GM23248 (cell line): ENCODE measurements around the gene ARHGEF38. TPM values are rescaled to one million over a fixed set of nuclear protein-coding genes. Genes with fewer than 3 reads are reported as not detected.

Source experiments
- DNase-seq: peaks from one replicate; pipeline ENCODE4 v3.0.0-alpha.2; 2015
- H2AFZ ChIP-seq: fragments of 200-600 bp; sonication (generic); 2 replicates; pipeline ENCODE4 v1.6.1; 2016; ENCODE audit warnings: antibody characterized with exemption
- H3F3A ChIP-seq: fragments of 200-600 bp; sonication (generic); 2 replicates; pipeline ENCODE4 v1.6.1; 2016; ENCODE audit warnings: mild to moderate bottlenecking, antibody characterized with exemption, mixed run types; ENCODE audit not compliant: insufficient read depth
- H3K27ac ChIP-seq: fragments of 200-600 bp; sonication (generic); 2 replicates; pipeline ENCODE4 v1.5.1; 2016; ENCODE audit warnings: mild to moderate bottlenecking
- H3K27me3 ChIP-seq: fragments of 200-600 bp; sonication (generic); replicated peaks from 2 replicates; pipeline ENCODE4 v1.6.1; 2016; ENCODE audit warnings: mild to moderate bottlenecking; ENCODE audit not compliant: insufficient read depth
- H3K36me3 ChIP-seq: fragments of 200-600 bp; sonication (generic); 2 replicates; pipeline ENCODE4 v1.6.1; 2016; ENCODE audit warnings: low read depth, mild to moderate bottlenecking
- H3K4me1 ChIP-seq: fragments of 200-600 bp; sonication (generic); 2 replicates; pipeline ENCODE4 v1.6.1; 2016; ENCODE audit warnings: mild to moderate bottlenecking; ENCODE audit not compliant: insufficient read depth
- H3K4me2 ChIP-seq: fragments of 200-600 bp; sonication (generic); one replicate; pipeline ENCODE4 v1.6.1; 2016; ENCODE audit warnings: mild to moderate bottlenecking; ENCODE audit not compliant: unreplicated experiment
- H3K4me3 ChIP-seq: fragments of 200-600 bp; sonication (generic); 2 replicates; pipeline ENCODE4 v1.5.1; 2016; ENCODE audit warnings: mild to moderate bottlenecking
- H3K79me2 ChIP-seq: fragments of 200-600 bp; sonication (generic); 2 replicates; pipeline ENCODE4 v1.6.1; 2016; ENCODE audit warnings: mild to moderate bottlenecking; ENCODE audit not compliant: insufficient read depth
- H3K9ac ChIP-seq: fragments of 200-600 bp; sonication (generic); 2 replicates; pipeline ENCODE4 v1.6.1; 2016; ENCODE audit warnings: mild to moderate bottlenecking
- H3K9me2 ChIP-seq: fragments of 200-600 bp; sonication (generic); 2 replicates; pipeline ENCODE4 v1.6.1; 2016; ENCODE audit warnings: mixed run types, mild to moderate bottlenecking, moderate library complexity; ENCODE audit not compliant: insufficient read depth
- H3K9me3 ChIP-seq: fragments of 200-600 bp; sonication (generic); one replicate; pipeline ENCODE4 v1.6.1; 2017; ENCODE audit warnings: low read depth
- H4K20me1 ChIP-seq: fragments of 200-600 bp; sonication (generic); 2 replicates; pipeline ENCODE4 v1.6.0; 2016; ENCODE audit not compliant: insufficient read depth
- EZH2 ChIP-seq: fragments of 200-600 bp; sonication (generic); IDR thresholded peaks from 2 replicates; pipeline ENCODE4 v1.6.1; 2018; ENCODE audit warnings: antibody characterized with exemption, mild to moderate bottlenecking; ENCODE audit not compliant: insufficient read depth, poor library complexity, severe bottlenecking
- EZH2phosphoT487 ChIP-seq: fragments of 200-600 bp; sonication (generic); IDR thresholded peaks from 2 replicates; pipeline ENCODE4 v1.6.1; 2018; ENCODE audit warnings: antibody characterized with exemption, moderate library complexity, mild to moderate bottlenecking, low read depth; ENCODE audit not compliant: insufficient read depth
- WGBS, 2 experiments: methylation state at CpG; one replicate each; pipeline ENCODE4 v1.1.6; 2015 to 2017; ENCODE audit warnings: low lambda C conversion rate in 2 of 2, low coverage in 1 of 2; ENCODE audit errors: missing lambda C conversion rate in 2 of 2; 5-methylcytosine and 5-hydroxymethylcytosine counted together
- in situ Hi-C: fragments of 300-500 bp; cut with MboI; formaldehyde crosslinking; loops from 2 replicates; pipeline ENCODE4 v1.15.0; 2020
- polyA plus RNA-seq: library from polyadenylated mRNA; unstranded; fragments of >200 nt; fragmentation: Nextera tagmentation; extraction: Ambion mirVana; gene quantifications from 2 replicates; pipeline ENCODE4 v1.2.1, GENCODE V29; 2016
- total RNA-seq: library from RNA; depleted of rRNA; stranded (reverse); fragments of >200 nt; shearing (Covaris generic); gene quantifications from 2 replicates; pipeline ENCODE4 v1.2.3, GENCODE V29; 2014

Gene ARHGEF38
- total and polyA plus RNA-seq, 2 experiments from 2014 or later, result not detected

DNA sequence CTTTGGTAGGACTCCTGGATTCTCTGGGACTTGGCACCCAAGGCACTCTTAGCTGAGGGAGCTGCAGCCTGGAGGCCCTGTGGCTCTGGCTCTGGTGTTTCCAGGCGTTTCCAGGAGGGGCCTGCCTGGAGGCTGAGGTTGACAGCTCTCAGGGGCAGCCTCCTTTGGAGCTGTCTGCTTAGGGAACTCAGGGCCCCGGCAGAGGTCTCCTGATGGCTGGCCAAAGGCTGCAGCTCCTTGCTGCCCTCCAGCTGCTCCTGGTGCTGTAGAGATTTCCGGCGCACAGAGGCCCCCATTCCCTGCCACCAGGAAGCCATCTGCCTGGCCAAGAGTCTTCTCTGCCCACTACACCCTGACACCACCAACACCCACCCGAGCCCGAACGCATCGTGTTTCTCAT lies 25.3 kb upstream of the ARHGEF38 start:
- DNase-seq, result no peak
- TF ChIP-seq EZH2, result no peak
- TF ChIP-seq EZH2phosphoT487, result no peak
- H4K20me1 ChIP-seq, result no peaks in the 10 kb centered on the region
- in situ Hi-C loops, result no loop called here
- peaks cover 3% of the 10 kb centered on the region for H3K27me3 ChIP-seq
- no peaks in the 10 kb centered on the region for H3K36me3 ChIP-seq
- no peak overlapping the region for H3K4me2 ChIP-seq
- no peaks in the 10 kb centered on the region for H3K79me2 ChIP-seq
- H3K9me3 ChIP-seq, result no peaks in the 10 kb centered on the region
- H3K27ac ChIP-seq, result no peak overlapping the region
- no peak overlapping the region for H3K9ac ChIP-seq
- H3F3A ChIP-seq, result no peaks in the 10 kb centered on the region
- no peak overlapping the region for H3K4me3 ChIP-seq
- H3K9me2 ChIP-seq, result no peaks in the 10 kb centered on the region
- 56 to 61% methylated on average over 8 of the region's 8 CpGs for WGBS, 2 experiments
- no peaks in the 10 kb centered on the region for H3K4me1 ChIP-seq
- no peak overlapping the region for H2AFZ ChIP-seq

- no peak overlapping the region for H3K27ac ChIP-seq
- H3K4me2 ChIP-seq, result no peak overlapping the region
- H3K4me1 ChIP-seq, result no peaks in the 10 kb centered on the region
- no peaks in the 10 kb centered on the region for H3F3A ChIP-seq
- 21 to 22% methylated on average over 1 of the region's 1 CpG for WGBS, 2 experiments
- H3K9me2 ChIP-seq, result no peaks in the 10 kb centered on the region
- H2AFZ ChIP-seq, result no peak overlapping the region
- peaks cover 5% of the 10 kb centered on the region for H3K27me3 ChIP-seq
- no peak for DNase-seq
- no peaks in the 10 kb centered on the region for H4K20me1 ChIP-seq
- TF ChIP-seq EZH2phosphoT487 (no peak), EZH2 (no peak)
- H3K9ac ChIP-seq, result no peak overlapping the region
- no peaks in the 10 kb centered on the region for H3K9me3 ChIP-seq
- in situ Hi-C loops, result no loop called here
- H3K79me2 ChIP-seq, result no peaks in the 10 kb centered on the region
- H3K4me3 ChIP-seq, result no peak overlapping the region
- no peaks in the 10 kb centered on the region for H3K36me3 ChIP-seq
Observed at GRCh38 chr4:105536601-105537000, 15.8 kb upstream of the ARHGEF38 start.

DNA sequence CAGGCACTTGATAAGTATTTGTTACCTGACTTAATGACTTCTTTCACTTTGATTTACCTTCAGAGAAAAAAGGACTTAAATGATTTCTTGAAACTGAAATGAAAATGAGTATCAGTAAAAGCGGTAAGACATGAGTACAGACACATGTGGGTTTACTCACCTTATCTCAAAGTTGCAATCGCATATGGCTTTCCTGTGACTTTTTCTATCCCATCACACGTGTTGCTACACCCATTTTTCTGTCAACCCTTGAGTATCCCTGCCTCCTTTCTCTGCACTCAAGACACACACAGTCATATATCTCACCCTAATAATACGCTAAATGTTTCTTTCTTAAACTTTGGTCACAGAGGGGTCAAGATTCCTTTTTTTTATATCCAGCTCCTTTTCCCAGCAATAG lies 11.0 kb upstream of the ARHGEF38 start:
- H3K4me3 ChIP-seq, result no peak overlapping the region
- H3K4me1 ChIP-seq, result no peaks in the 10 kb centered on the region
- no peaks in the 10 kb centered on the region for H3K36me3 ChIP-seq
- in situ Hi-C loops, result no loop called here
- no peak for DNase-seq
- no peak overlapping the region for H3K27ac ChIP-seq
- no peaks in the 10 kb centered on the region for H3K9me2 ChIP-seq
- H3F3A ChIP-seq, result no peaks in the 10 kb centered on the region
- no peak overlapping the region for H2AFZ ChIP-seq
- H3K27me3 ChIP-seq, result no peaks in the 10 kb centered on the region
- H3K9ac ChIP-seq, result no peak overlapping the region
- 26 to 35% methylated on average over 4 of the region's 4 CpGs for WGBS, 2 experiments
- no peaks in the 10 kb centered on the region for H4K20me1 ChIP-seq
- H3K4me2 ChIP-seq, result no peak overlapping the region
- H3K9me3 ChIP-seq, result no peaks in the 10 kb centered on the region
- TF ChIP-seq EZH2, result no peak
- no peak for TF ChIP-seq EZH2phosphoT487
- no peaks in the 10 kb centered on the region for H3K79me2 ChIP-seq

DNA sequence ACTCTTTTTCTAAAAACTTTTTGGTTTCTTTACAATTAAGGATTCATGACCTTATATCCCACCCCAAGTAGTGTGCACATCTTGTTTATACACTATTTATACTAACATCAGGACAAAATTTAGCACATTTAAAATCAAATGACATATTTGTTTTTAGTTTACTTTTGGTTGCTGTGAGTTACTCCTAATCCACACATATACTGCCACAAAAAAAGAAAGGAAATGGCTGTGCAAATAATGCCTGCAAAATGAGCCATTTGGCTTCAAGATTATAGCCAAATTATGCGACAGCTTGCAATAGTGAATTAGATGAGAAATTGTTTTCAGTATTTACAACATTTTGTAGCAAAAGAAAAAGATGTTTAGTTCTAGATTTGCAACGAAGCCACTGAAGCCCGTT lies 10.4 kb upstream of the ARHGEF38 start:
- Histone ChIP-seq H3K4me3 (no peak overlapping the region), H3K9me3 (no peaks in the 10 kb centered on the region), H3K79me2 (no peaks in the 10 kb centered on the region), H3K4me2 (no peak overlapping the region), H3K9me2 (no peaks in the 10 kb centered on the region), H3K4me1 (no peaks in the 10 kb centered on the region), H3K27me3 (no peaks in the 10 kb centered on the region), H3K9ac (no peak overlapping the region), H3K27ac (no peak overlapping the region), H4K20me1 (no peaks in the 10 kb centered on the region), H3K36me3 (no peaks in the 10 kb centered on the region), H2AFZ (no peak overlapping the region), H3F3A (no peaks in the 10 kb centered on the region)
- no peak for DNase-seq
- no peak for TF ChIP-seq EZH2
- no peak for TF ChIP-seq EZH2phosphoT487
- 32 to 38% methylated on average over 3 of the region's 3 CpGs for WGBS, 2 experiments
- in situ Hi-C loops, result no loop called here

DNA sequence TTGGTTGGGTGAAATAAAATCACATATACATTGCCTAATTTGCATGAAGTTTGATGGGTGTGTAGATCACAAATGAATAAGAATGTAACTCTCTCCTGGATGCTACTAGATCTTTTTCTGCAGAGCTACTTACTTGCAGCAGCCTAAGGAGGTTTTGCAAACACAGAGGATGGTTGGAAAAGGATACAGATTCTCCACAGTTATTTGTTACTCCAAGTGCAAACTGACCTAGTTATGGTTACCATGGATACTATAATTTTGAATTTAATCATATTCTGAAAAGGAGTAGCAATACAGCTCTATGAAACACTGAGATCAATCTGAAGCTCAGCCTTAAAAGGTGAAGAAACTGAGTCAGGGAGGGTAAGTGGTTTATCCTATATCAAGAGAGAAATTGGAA lies 9.1 kb upstream of the ARHGEF38 start:
- in situ Hi-C loops, result no loop called here
- no peak overlapping the region for H3K27ac ChIP-seq
- H3K36me3 ChIP-seq, result no peaks in the 10 kb centered on the region
- H3K9ac ChIP-seq, result no peak overlapping the region
- H3K27me3 ChIP-seq, result no peaks in the 10 kb centered on the region
- H3K4me3 ChIP-seq, result no peak overlapping the region
- H3K4me1 ChIP-seq, result no peaks in the 10 kb centered on the region
- H2AFZ ChIP-seq, result no peak overlapping the region
- no peak for TF ChIP-seq EZH2
- no peak for TF ChIP-seq EZH2phosphoT487
- H3K9me2 ChIP-seq, result no peaks in the 10 kb centered on the region
- H3K9me3 ChIP-seq, result no peaks in the 10 kb centered on the region
- no peak overlapping the region for H3K4me2 ChIP-seq
- H3K79me2 ChIP-seq, result no peaks in the 10 kb centered on the region
- no peak for DNase-seq
- no peaks in the 10 kb centered on the region for H4K20me1 ChIP-seq
- H3F3A ChIP-seq, result no peaks in the 10 kb centered on the region
